ENCODE measurements around the gene ADAM12. TPM values are rescaled to one million over a fixed set of nuclear protein-coding genes. Genes with fewer than 3 reads are reported as not detected.

The ADAM12 gene
- total and polyA plus RNA-seq, 2 of the 13 experiments (the other 11 are each of a cell fraction or from before 2014, with no cell fraction given), result not detected

- TF ChIP-seq REST (IDR thresholded peaks at IDR 0.05; ENCODE audit: borderline replicate concordance in 1 of 2, low read depth in 1 of 2, low read length in 2 of 2) (no peak), TEF (CRISPR knock-in tag; IDR thresholded peaks at IDR 0.05) (no peak), TBX3 (IDR thresholded peaks at IDR 0.05; ENCODE audit: borderline replicate concordance) (no peak), IRF9 (CRISPR knock-in tag; IDR thresholded peaks at IDR 0.05; ENCODE audit: borderline replicate concordance) (no peak), HOMEZ (CRISPR knock-in tag; IDR thresholded peaks at IDR 0.05; ENCODE audit: low read depth) (no peak), ZUFSP (CRISPR knock-in tag; IDR thresholded peaks at IDR 0.05; ENCODE audit: borderline replicate concordance) (no peak), ZNF749 (CRISPR knock-in tag; IDR thresholded peaks at IDR 0.05; ENCODE audit: borderline replicate concordance) (no peak), RBFOX2 (IDR thresholded peaks at IDR 0.05; ENCODE audit: low read depth, low read length) (no peak)
Observed at GRCh38 chr10:126009650-126010049, 378.6 kb downstream of the ADAM12 start (continued).
